Measurements from ENCODE around the gene TMEM86B.

Gene TMEM86B, protein sequence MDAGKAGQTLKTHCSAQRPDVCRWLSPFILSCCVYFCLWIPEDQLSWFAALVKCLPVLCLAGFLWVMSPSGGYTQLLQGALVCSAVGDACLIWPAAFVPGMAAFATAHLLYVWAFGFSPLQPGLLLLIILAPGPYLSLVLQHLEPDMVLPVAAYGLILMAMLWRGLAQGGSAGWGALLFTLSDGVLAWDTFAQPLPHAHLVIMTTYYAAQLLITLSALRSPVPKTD

DNA sequence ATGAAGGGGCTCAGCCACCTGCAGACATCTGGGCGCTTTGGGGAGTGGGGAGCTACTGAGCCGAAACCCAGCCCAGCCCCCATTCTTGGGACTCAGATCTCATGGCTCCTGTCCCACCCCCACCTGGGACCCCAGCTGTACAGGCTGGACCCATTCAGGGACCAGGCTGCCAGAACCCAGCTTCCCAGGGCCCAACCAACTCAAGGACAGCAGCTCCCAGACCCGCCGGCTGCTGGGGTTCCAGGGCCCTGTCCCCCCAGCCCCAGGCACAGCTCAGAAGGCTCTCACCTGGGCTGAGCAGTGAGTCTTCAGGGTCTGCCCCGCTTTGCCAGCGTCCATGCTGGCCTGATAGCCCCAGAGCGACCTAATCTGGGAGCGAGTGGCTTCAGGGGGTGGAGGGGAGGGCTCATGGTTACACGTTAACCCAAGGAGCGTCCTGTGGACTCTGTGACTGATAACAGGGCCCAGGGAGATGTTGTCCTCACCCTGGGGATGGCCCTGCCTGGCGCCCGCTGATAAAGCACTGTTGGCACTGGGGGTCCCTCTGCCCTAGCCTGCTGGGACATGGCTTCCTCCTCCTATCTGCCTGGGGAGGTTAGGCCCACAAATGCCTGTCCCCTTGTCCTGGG, at the start of gene TMEM86B:
TSS of gene TMEM86B (minus strand) at position 361 of the 629 bp plus-strand sequence. CDS start at position 339, 22 bp downstream.
- no peak for DNase-seq

DNA sequence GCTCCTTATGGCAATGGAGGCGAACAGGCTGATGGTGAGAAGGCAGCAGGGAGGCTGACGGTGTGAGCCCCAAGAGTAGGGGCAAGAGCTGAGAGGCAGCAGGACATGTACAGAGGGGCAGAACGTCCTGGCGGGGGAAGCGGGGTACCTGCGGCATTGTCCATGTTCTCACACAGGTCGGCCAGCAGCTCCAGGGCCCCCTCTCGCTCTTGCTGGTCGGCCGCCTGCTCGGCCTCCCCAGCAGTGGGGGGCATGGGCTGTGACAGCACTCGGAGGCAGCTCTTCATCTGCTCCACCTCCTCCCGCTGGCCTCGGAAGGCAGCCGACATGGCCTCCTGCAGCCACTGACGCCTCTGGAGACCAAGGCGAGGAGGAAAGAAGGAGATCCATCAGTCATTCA, 48.9 kb upstream of the TMEM86B start:
- no peak for DNase-seq

DNA sequence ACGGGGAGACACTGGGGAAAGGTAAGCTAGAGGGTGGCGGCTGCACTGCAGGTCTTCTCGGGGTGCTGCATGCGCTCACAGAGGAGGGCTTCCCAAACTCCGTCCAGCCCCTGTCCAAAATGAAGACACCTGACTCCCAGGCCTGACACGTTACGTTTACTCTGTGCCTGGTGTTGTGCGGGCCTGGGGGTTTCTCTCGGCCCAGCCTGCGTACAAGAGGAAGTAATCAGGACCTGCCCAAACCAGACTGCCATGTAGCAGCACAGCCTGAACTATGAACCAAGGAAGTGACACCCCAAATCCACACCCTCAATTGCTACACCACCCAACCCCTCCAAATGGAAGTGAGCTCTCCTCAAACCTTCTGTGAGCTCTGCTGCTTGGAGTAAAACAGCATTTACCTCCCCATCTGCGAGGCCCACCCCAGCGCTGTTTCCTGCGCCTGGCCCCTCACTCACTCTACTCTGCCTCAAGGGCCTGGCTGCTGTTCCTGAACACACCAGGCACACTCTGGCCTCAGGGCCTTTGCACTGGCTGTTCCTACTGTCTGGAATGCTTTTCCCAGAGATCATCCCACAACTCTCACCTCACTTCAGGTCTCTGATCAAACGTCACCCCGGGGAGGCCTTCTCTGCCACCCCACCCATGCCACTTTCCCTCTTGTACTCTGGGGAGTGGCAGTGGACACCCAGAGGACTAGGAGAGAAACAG, 48.3 kb upstream of the TMEM86B start:
- no peak for DNase-seq

DNA sequence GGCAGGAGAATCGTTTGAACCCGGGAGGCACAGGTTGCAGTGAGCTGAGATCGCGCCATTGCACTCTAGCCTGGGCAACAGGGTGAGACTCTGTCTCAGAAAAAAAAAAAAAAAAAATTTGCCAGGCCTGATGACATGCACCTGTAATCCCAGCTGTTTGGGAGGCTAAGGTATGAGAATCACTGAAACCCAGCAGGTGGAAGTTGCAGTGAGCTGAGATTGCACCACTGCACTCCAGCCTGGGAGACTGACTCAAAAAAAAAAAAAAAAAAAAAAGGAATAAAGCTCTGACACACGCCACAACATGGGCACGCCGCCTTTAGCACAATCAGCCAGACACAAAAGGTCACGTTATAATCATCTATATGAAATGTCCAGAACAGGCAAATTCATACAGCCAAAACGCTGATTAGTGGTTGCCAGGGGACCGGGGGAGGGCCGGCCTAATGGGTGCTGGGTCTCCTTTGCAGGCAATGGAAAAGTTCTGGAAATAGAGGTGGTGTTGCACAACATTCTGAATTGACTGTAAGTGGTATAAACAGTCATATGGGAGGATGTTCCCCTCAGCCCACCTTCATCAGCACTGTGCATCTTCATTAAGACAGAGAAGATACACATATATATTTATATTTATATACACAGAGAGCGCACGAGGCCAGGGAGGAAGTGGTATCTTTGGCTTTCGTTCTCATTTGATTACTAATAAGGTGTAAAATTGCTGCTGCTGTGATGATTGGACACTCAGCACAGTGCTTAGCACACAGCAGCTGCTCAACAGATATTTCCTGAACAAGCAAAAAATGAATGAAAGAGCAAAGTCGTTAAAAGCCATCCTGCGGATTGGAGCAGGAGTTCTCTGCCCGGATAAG, 47.5 kb upstream of the TMEM86B start:
- DNase-seq, result no peak

DNA sequence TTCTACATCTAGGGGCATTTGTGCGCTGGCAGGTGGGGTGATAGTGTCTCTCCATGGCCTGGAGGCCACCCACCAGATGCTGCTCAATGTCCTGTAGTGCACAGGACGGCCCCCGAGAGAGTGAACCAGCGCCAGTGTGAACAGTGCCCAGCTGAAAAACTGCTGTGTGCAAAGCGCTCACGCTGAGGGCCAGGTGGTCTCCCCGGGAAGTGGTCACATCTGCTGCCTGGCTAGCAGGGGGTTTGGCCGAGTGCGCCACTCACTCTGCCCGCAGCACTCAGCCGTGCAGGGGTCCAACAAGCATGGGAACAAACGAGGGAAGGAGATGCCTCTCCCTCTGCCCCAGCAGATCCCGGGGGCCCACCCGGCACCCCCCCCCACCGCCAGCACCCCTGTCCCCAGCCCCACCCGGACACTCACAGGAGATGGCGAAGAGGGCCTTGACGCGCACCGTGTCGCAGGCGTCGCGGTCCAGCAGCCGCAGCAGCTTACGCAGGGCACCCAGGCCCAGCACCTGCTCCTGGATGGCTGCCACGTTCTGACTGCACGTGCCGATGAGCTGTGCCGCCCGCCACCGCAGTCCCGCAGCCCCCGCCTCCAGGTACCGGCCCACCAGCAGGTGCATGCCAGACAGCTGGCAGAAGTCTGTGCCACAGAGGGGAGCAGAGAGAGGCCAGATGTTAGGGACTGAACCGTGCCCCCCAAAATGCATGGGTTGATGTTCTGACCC, 45.6 kb upstream of the TMEM86B start:
- no peak for DNase-seq

DNA sequence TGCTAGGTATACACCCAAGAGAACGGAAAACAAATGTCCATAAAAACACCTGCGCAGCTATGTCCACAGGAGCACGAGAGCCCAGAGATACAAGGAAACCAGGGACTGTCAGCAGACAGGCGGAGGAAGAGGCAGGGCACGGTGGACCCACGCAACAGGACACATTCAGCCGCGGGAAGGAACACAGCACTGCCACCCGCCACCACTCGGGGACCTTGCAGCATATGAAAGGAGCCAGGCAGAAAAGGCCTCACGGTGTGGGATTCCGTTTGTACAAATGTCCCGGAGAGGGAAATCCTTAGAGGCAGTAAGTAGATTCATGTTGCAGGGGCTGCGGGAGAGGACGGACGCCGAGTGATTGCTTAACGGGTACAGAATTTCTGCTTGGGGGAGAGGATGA, 43.6 kb upstream of the TMEM86B start:
- DNase-seq, result no peak

DNA sequence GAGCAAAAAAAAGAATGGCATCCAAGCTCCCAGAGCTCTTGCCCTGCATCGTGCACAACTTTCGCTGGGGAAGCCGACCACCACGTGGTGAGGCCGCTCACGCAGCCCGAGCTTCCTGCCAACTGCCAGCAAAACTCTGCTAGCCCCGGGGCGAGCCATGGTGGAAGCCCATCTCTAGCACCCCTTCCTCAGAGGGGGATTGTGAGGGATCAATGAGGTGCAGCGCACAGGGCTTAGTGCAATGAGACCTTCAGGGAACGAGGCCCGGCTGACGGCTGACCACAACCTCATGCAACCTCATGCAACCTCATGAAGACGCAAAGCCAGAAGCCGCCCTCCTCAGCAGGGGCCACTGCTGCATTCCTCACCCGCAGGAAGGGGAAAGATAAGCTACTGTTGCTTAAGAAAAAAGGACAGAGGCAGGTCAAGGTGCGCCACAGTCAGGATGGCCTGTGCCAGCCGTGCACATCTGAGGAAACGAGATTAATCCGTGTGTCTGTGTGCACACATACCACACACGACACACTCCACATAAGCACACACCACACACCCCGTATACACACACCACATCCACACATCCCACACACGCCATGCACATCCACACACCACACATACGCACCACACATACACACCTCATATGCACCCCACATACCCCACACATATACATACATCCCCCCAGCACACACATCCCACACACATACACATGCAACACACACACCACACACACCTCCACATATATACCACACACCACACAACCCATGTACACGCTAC, 41.8 kb upstream of the TMEM86B start:
- DNase-seq, result no peak

DNA sequence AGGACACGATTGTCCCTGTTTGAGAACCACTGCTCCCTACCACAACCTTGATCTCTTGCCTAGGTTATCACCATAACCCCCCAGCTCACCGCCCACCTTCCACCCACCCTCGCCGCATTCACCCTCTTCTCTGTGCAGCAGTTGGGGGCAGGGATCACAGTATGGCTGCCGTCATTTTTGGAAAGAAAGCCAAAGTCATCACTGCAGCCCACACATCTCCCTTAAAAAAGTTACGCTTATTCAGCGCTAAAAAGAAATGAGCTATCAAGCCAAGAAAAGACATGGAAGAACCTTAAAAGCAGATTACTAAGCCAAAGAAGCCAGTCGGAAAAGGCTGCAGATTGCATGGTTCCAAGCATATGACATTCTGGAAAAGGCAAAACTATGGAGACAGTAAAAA, 40.7 kb upstream of the TMEM86B start:
- no peak for DNase-seq

DNA sequence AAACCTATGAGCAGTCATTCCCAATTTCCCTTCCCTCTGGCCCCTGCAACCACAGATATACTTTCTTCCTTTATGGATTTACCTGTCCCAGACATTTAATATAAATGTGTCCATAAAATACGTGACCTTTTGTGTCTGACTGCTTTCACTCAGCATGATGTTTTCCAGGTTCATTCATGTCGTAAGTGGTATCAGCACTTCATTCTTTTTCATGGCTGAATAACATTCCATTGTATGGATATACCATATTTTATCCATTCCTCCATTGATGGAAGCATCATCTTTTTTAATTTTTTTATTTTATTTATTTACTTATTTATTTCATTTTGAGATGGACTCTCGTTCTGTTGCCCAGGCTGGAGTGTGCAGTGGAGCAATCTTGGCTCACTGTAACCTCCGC, 38.3 kb upstream of the TMEM86B start:
- DNase-seq, result no peak

DNA sequence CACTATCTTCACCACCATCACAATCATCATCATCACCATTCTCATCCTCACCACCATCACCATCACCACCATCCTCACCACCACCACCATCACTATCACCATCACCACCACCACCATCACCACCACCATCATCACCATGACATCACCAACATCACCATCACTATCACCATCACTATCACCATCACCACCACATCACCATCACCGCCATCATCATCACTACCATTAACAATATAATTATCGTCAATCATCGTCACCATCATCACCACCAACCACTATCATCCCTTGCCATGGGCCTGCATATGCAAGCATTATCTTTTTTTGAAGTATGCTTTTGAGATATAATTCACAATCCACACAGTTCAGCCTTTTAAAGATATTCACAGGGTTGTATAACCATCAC, 37.8 kb upstream of the TMEM86B start:
- DNase-seq, result no peak

DNA sequence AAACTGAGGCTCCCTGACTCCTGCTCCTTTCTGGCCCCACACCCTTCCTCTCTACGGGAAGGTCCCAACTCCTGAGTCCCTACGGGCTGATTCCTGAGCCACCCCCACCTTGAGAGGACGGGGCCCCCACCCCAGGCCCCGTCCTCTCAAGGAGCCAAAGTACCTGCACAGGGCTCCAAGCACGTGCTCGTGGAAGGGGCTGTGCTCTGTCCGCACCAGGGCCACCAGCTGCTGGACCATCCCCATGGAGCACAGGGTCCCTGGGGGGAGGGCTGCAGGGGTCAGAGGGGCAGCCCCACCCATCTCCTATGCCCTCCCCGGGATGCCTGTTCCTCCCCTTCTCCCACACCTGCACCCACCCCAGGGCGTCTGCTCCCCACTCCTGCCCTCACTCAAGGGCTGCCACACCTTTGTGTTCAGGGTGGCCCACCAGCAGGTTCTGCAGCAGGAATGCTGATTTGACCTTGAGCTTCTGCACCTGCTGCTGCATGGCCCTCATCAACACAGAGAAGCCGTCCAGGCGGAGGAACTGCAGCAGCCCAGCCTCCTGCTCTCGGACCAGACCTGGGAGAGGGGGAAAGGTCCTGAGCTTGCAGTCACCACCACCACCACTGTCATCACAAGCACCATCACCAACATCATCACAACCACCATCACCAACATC, 37.3 kb upstream of the TMEM86B start:
- no peak for DNase-seq

DNA sequence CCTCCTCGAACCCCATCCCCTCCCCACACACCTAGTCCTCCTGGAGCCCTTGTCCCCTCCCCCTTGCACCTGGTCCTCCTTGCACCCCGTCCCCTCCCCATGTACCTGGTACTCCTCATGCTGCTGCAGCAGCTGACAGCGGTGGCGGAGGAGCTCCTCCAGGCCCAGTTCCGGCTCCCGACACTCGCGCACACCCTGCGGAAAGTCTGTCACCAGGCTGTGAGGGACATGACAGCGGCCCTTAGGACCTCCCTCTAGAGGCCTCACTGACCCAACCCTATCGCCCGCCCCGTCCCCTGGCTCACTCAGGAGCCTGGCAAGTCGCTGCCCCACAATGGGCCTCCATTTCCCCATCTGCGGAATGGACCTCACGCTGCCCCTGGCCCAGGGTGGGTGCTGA, 36.6 kb upstream of the TMEM86B start:
- no peak for DNase-seq

DNA sequence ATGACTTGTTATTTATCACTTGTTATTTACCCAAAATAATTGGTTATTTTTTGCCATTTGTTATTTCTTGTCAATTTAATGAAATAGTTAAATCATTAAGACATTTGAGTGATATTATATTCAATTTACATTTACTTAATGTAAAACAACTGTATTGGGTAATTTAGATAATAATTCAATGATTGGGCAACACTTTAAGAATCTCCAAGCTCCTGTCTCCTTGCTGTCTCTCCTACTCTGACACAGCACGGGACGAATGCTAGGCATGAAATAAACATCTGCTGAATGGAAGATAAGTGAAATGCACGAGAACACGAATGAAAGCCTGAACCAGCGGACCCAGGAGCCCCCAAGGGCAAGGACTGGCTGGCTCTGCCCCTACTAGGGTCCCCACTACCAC, 36.0 kb upstream of the TMEM86B start:
- no peak for DNase-seq

DNA sequence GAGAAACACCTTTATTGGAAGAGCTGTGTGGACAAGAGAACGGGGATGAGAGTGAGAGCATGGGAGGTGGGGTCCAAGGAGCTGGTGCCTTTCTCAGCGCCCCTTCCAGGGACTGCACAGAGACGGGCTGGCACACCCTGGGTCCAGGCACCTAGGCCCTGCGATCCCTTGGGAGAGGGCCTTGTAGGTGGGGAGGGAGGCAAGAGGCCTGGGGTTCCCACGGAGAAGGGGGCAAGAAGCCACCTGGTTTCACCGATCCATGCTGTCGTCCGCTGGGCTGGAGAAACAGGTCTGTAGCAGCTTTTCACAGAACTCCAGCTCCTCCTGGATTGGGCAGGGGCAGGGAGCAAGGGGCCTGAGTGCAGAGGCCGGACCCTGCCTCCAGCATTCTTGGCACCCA, 33.8 kb upstream of the TMEM86B start:
- no peak for DNase-seq

DNA sequence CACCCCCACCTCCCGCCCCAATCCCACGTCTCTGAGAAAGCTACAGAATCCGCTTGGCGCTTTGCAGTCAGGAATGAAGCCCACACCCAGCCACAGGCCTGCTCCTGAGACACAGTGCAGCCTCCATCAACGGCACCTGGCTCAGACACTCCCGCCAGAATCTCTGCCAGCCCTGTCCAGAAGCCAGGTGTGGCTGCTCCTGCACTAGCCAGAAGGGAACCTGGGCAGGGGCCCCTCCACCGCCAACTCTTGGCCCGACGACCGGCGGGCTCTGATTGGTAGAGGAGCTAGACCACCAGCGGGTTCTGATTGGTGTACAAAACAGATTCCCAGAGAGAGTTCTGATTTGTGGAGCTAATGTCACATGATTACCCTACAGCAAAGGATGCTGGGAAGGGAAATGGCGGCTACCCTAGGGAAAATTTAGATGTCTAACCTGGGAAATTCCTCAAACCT, 33.1 kb upstream of the TMEM86B start:
- DNase-seq, result no peak

DNA sequence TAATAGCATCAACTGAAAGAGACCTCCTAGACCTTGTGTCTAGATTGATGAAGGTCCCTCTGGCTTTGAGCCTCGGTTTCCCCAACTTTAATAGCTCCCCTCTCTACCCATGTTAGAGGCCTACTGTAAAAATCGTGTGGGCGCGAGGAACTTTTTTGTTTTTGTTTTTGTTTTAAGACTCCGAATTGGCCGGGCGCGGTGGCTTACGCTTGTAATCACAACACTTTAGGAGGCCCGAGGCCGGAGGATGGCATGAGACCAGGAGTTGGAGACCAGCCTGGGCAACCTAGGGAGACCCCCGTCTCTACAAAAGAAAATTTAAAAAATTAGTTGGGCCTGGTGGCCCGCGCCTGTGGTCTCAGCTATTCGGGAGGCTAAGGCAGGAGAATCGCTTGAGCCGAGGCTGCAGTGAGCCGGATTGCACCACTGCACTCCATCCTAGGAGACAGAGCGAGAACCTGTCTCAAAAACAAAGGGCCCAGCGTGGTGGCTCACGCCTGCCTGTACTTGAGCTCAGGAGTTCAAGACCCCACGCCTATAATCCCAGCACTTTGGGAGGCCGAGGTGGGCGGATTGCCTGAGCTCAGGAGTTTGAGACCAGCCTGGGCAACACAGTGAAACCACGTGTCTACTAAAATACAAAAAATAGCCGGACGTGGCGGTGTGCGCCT, 31.1 kb upstream of the TMEM86B start:
- no peak for DNase-seq

DNA sequence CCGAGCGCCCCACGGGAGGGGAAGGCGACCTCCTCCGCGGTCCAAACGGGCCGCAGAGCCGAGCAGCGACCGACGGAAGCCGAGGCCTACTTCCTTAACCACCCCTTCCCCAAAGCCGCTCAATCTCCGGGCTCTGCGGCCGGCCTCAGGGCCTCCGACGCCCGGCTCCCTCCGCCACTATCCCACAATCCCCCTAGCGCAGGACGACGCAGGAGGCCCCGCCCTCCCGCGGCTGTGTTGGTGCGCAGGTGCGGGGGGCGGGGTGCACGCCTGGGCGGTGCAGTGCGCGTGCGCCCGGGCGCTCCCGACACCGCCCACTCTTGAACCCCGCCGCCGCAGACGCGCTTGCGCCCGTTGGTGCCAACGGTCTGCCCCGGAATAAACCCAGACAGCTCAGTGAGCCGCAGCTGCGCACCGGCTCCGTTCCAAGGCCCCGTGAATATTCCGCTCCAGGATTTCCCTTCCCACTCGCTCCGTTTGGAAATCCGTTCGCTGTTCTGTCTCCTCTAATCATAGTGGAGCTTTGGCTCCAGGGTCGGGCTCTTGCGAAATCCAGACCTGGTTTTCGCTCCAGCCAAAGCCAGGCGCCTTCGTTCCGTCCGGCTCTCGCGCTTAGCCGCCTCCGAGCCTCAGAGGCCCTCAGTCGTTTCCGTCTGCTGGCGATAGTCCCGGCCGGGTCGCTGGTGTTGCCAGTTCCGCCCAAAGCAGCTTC, 30.4 kb upstream of the TMEM86B start, which contains the start of gene PPP6R1:
TSS of gene PPP6R1 (minus strand) at position 190 of the 712 bp plus-strand sequence. CDS start 11,914 bp downstream, outside the sequence.
- peak; percentile 100 for DNase-seq

DNA sequence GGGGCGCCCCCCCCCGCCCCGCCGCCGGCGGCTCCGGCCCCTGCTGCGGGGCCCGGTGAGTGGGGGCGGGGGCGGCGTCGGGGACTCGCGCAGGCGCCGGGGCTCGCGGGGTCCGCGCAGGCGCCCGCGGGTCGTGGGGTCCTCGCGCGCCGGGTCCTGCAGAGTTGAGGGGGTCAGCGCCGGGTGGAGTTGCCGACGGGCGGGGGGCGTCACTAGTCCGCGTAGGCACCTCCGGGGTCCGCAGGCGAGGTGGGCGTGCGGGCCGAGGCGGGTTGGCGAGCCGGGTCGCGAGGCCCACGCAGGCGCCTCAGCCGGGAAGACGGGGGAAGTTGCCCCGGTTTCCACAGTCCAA, 29.9 kb upstream of the TMEM86B start:
- peak; percentile 41 for DNase-seq

Data from right hindlimb (tissue), 1 donor.